Middle frontal gyrus (tissue), 1 donor: ENCODE measurements around the gene STXBP2.
"Not testable (repeated sequence)": the region's sequence is repeated elsewhere in the genome, so short reads cannot be mapped to it uniquely, and the experiment has no call there.

Experiments used
- DNase-seq: peaks from one replicate; pipeline ENCODE4 v3.0.0-alpha.2; 2015; ENCODE audit warnings: low spot score; ENCODE audit errors: extremely low spot score

The STXBP2 gene

DNA sequence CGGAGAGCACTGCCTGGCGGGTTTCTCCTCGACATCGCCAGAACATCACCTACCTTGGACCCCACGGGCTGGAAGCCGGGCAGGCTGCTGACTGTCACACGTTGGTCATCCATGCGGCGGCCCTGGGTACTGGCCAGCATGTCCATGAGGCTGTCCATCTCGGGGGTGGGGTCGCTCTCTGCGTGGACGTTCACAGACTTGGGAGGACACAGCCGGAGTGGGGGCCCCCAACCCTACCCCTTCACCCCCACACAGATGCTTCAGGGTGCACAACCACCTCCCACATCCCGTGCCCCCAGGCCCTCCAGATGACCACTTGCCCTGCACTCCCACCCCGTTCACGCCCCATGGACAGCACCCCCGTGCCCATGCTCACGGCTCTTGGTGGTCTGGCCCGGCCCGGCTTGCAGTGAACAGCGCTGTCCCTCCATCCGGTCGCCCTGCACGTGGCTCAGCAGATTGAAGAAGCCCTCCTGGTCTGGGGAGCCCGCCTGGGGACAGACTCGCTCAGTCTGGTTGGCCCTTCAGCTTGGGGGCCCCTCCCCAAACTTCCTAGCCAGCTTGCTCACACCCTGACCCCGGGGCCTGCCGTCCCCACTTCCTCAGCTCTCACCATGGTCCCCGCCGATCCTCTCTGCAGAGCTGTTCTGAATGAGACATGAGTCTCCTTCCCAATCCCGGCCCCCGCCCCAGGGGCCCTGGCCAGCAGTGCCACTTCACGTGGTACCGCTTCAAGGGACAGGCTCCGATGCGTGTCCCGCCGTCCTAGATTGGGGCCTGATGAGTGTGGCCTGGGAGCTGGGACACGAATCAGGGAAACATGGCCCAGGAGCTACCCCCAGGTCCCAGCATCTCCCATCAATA lies 4.3 kb upstream of the STXBP2 start:
- DNase-seq, result no peak

DNA sequence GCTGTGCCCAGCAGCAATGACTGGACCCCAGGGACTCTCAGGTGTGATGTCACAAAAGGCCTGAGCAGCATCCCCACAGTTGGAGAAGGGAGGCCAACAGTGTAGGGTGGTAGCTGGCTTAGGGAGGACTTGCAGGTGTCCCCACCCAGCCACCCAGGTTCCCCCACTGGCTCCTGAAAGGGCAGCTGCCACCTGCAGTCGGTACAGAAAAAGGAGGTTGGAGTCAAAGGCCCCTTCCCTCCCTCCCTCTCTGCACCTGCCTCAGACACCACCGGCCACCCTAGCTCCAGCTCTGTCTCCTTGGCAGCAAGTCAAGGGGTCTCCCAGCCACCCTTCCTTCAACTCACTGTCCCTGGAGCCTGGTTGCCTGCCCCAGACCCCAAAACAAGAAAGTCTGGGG lies 3.2 kb upstream of the STXBP2 start, which contains the start of gene PCP2:
PCP2 (minus strand) TSS at position 22 of the 400 bp plus-strand sequence. CDS start 262 bp downstream, outside the sequence.
- no peak for DNase-seq

GRCh38 chr19:7635670-7636069 lies 1.2 kb upstream of the STXBP2 start:
- no peak for DNase-seq

DNA sequence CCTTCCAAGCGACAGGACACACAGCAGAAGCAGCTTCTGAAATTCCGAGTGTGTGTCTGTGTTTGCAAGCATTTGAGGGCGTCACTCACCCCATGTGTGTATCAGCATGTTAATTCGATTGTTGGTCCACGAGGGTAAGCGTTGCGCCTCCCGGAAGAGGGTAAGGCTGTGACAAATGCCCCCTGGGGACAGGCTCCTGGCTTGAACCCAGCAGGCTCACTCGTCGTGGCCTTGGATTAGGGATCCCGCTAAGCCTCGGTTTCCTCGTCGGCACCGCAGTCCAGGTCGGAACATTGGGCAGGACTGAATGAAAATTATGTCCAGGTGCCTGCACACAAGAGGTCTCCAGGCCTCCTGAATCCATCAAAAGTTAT lies 606 bp upstream of the STXBP2 start:
- DNase-seq, result no peak

- no peak for DNase-seq
Measured at GRCh38 chr19:7637374-7638256, 705 bp downstream of the STXBP2 start.

GRCh38 chr19:7638802-7639465 lies 2.0 kb downstream of the STXBP2 start:
- no peak for DNase-seq

GRCh38 chr19:7639863-7640348 lies 3.0 kb downstream of the STXBP2 start:
- no peak for DNase-seq

DNA sequence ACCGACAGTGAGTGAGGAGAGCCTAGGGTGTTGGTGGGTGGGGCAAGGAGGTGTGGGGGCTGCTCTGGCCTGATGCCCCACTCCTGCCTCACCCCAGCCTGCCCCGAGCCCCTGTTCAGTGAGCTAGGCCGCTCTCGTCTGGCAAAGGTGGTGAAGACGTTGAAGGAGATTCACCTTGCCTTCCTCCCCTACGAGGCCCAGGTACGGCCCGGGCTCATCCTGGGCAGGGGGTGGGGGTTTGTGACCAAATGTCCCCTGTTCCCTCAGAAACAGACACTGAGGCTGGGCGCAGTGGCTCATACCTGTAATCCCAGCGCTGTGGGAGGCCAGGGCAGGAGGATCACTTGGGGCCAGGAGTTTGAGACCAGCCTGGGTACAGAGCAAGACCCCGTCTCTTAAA lies 3.9 kb downstream of the STXBP2 start:
- DNase-seq, result no peak

GRCh38 chr19:7641290-7642276 lies 4.7 kb downstream of the STXBP2 start:
- DNase-seq, result no peak

- no peak for DNase-seq
Measured at GRCh38 chr19:7642295-7643030, 5.6 kb downstream of the STXBP2 start.

DNA sequence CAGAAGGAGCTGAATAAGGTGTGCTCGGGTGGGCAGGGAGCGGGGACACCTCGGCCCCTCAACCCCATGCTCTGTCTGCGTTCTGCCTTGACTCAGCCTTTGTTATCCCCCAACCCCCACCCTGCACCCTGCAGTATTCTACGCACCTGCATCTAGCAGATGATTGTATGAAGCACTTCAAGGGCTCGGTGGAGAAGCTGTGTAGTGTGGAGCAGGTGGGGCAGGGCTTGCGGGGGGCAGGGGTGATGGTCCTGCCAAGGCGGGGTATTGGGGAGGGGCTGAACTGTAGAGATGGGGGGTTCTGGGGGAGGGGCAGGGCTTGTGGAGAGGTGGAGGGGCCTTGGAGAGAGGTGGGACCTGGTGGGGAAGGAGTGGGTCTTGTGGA lies 6.1 kb downstream of the STXBP2 start:
- DNase-seq, result no peak

DNA sequence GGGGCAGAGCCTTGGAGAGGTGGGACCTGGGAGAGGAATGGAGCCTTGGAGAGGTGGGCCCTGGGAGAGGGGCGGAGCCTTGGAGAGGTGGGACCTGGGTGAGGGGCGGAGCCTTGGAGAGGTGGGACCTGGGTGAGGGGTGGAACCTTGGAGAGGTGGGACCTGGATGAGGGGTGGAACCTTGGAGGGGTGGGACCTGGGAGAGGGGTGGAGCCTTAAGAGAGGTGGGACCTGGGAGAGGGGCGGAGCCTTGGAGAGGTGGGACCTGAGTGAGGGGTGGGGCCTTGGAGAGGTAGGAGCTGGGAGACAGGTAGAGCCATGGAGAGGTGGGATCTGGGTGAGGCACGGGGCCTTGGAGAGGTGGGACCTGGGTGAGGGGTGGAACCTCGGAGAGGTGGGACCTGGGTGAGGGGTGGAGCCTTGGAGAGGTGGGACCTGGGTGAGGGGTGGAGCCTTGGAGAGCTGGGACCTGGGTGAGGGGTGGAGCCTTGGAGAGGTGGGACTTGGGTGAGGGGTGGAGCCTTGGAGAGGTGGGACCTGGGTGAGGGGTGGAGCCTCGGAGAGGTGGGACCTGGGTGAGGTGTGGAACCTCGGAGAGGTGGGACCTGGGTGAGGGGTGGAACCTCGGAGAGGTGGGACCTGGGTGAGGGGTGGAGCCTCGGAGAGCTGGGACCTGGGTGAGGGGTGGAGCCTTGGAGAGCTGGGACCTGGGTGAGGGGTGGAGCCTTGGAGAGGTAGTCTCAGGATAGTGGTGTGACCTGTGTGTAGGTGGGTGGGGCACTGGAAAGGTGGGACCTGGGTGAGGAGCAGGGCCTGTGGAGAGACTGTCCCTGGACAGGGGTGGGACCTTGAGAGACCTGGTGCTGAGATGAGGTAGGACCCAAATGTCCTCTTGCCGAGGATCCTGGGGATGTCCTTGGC lies 7.0 kb downstream of the STXBP2 start:
- DNase-seq, result not testable (repeated sequence)

DNA sequence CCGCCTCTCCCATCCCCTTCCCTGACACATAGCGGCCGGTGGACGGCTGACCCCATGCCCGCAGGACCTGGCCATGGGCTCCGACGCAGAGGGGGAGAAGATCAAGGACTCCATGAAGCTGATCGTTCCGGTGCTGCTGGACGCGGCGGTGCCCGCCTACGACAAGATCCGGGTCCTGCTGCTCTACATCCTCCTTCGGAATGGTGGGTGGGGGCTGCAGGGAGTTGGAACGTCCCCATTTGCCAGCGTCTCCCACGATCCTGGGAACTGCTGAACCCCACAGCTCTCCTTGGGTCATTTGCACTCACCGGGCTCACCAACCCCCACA lies 7.6 kb downstream of the STXBP2 start:
- no peak for DNase-seq

DNA sequence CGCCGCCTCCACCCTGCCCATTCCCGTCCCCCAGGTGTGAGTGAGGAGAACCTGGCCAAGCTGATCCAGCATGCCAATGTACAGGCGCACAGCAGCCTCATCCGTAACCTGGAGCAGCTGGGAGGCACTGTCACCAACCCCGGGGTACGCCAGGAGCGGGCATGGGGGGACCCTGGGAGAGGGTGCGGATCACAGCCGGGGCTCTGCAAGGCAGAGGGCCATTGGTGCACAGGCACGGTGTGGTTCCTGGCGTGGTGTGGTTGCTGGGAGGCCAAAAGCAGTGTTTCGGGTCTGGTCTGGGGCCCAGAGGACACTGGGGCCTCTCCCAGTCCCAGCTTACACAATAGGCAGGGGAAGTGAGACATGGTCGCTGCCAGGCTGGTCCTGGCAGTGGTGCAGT lies 8.3 kb downstream of the STXBP2 start:
- DNase-seq, result no peak

- DNase-seq, result no peak
Measured at GRCh38 chr19:7645656-7646425, 8.9 kb downstream of the STXBP2 start.

DNA sequence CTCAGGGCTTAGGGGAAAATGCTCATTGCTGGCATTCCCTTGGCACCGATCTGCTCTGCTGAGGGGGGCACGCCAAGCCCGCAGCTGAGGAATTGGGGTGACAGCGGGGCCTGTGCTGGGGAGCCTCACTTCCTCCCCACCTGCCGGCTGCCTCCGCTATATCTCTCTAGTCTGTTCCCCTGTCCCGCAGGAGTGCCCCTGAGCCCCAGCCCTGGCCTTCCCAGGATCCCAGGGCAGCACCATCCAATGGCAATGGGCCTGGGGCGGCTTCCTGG lies 9.5 kb downstream of the STXBP2 start:
- no peak for DNase-seq

DNA sequence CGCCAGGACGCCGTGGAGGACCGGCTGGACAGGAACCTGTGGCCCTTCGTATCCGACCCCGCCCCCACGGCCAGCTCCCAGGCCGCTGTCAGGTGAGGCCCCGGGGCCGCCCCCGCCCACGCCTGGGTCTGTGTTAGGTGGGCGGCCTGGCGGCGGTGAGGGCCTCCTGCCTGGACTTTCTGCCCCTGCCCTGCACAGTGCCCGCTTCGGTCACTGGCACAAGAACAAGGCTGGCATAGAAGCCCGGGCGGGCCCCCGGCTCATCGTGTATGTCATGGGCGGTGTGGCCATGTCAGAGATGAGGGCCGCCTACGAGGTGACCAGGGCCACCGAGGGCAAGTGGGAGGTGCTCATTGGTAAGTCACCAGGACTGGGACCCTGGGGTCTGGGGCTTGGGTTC lies 10.2 kb downstream of the STXBP2 start:
- no peak for DNase-seq

GRCh38 chr19:7648265-7649014 lies 11.5 kb downstream of the STXBP2 start:
- no peak for DNase-seq
